SU-DHL-6 (cell line): ENCODE measurements around the gene MBNL1.

ENCODE experiments used
- H2AFZ ChIP-seq: fragments of 200-600 bp; sonication (generic); 2 replicates; pipeline ENCODE4 v1.6.1; 2014; ENCODE audit warnings: low read depth, mild to moderate bottlenecking, moderate library complexity, mixed read lengths, antibody characterized with exemption, low read length; ENCODE audit not compliant: severe bottlenecking
- H3F3A ChIP-seq: fragments of 200-600 bp; shearing (Covaris generic); 2 replicates; pipeline ENCODE4 v1.6.0; 2016; ENCODE audit warnings: antibody characterized with exemption, mild to moderate bottlenecking; ENCODE audit not compliant: insufficient read depth
- H3K27ac ChIP-seq: fragments of 200-600 bp; sonication (generic); 2 replicates; pipeline ENCODE4 v1.5.1; 2016; ENCODE audit warnings: low read depth, mild to moderate bottlenecking, low read length, moderate library complexity, mixed read lengths
- H3K27me3 ChIP-seq: fragments of 200-600 bp; sonication (generic), shearing (Covaris generic); 2 replicates; pipeline ENCODE4 v1.6.0; 2014; ENCODE audit warnings: mild to moderate bottlenecking, low read length
- H3K36me3 ChIP-seq: fragments of 200-600 bp; sonication (generic); 2 replicates; pipeline ENCODE4 v1.6.1; 2014; ENCODE audit warnings: mild to moderate bottlenecking, low read length, mixed read lengths
- H3K4me2 ChIP-seq: fragments of 300-600, 200-600 bp; shearing (Covaris generic), sonication (generic); 2 replicates; pipeline ENCODE4 v1.6.0; 2014; ENCODE audit warnings: low read length, low read depth, mild to moderate bottlenecking; ENCODE audit not compliant: poor library complexity, severe bottlenecking
- H3K4me3 ChIP-seq: fragments of 200-600 bp; sonication (generic); 2 replicates; pipeline ENCODE4 v1.5.1; 2014; ENCODE audit warnings: antibody characterized with exemption, low read length, mild to moderate bottlenecking, mixed read lengths; ENCODE audit not compliant: insufficient read depth, poor library complexity, severe bottlenecking
- H3K79me2 ChIP-seq: fragments of 200-600 bp; sonication (generic); 2 replicates; pipeline ENCODE4 v1.6.1; 2014; ENCODE audit warnings: mild to moderate bottlenecking, low read length, moderate library complexity; ENCODE audit not compliant: insufficient read depth
- H3K9ac ChIP-seq: fragments of 200-600 bp; sonication (generic); 2 replicates; pipeline ENCODE4 v1.7.0; 2014; ENCODE audit warnings: mild to moderate bottlenecking, low read length
- H3K9me2 ChIP-seq: fragments of 200-600 bp; sonication (generic); replicated peaks from 2 replicates; pipeline ENCODE4 v1.6.1; 2014; ENCODE audit warnings: low read length; ENCODE audit not compliant: insufficient read depth
- H3K9me3 ChIP-seq: fragments of 200-600 bp; sonication (generic); 2 replicates; pipeline ENCODE4 v1.6.1; 2014; ENCODE audit warnings: low read length, mixed read lengths; ENCODE audit not compliant: insufficient read depth
- H4K20me1 ChIP-seq: fragments of 200-600 bp; sonication (generic); 2 replicates; pipeline ENCODE4 v1.6.1; 2014; ENCODE audit warnings: low read depth, mild to moderate bottlenecking, antibody characterized with exemption, low read length, moderate library complexity, mixed read lengths
- EZH2phosphoT487 ChIP-seq: fragments of 200-600 bp; sonication (generic), shearing (Covaris generic); conservative IDR thresholded peaks from 2 replicates; pipeline ENCODE4 v1.6.1; 2018; ENCODE audit warnings: mild to moderate bottlenecking, antibody characterized with exemption, low read length, moderate library complexity, mixed read lengths
- TF ChIP-seq, protein P1 (sequence below): fragments of 200-600 bp; sonication (generic); IDR thresholded peaks from one replicate; pipeline ENCODE4 v1.5.1; 2017; ENCODE audit warnings: antibody characterized with exemption, mild to moderate bottlenecking, low read length, moderate library complexity; ENCODE audit not compliant: insufficient read depth, poor library complexity, severe bottlenecking

MBNL1 gene

DNA sequence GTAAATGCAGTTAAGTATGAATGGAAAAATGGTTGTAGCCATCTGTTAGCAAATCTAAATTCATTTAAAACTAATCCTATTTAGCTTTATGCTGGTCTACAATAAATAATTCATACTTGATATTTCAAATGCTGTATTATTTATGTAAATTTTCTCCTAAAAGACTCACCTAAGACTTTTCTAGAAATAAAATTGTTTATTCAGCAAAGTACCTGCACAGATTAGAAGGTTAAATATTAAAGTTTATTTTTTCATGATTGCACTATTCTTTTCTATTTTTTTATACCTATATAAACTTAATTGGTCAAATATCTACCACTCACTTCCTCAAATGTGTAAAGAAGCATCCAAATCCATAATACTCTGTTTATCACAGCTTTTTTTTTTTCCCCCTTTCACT, 45.2 kb downstream of the MBNL1 start:
- Histone ChIP-seq H2AFZ (no peak overlapping the region), H3F3A (peaks cover 43% of the 10 kb centered on the region; the same call in 1 of the 2 replicates), H3K4me3 (no peak overlapping the region), H3K79me2 (peaks cover 100% of the 10 kb centered on the region), H4K20me1 (peaks cover 67% of the 10 kb centered on the region), H3K9me2 (no peaks in the 10 kb centered on the region), H3K27ac (no peak overlapping the region), H3K36me3 (peaks cover 23% of the 10 kb centered on the region; the same call in 1 of the 2 replicates), H3K27me3 (no peaks in the 10 kb centered on the region), H3K9ac (no peak overlapping the region), H3K4me2 (no peak overlapping the region), H3K9me3 (no peaks in the 10 kb centered on the region)
- TF ChIP-seq, protein P1, sequence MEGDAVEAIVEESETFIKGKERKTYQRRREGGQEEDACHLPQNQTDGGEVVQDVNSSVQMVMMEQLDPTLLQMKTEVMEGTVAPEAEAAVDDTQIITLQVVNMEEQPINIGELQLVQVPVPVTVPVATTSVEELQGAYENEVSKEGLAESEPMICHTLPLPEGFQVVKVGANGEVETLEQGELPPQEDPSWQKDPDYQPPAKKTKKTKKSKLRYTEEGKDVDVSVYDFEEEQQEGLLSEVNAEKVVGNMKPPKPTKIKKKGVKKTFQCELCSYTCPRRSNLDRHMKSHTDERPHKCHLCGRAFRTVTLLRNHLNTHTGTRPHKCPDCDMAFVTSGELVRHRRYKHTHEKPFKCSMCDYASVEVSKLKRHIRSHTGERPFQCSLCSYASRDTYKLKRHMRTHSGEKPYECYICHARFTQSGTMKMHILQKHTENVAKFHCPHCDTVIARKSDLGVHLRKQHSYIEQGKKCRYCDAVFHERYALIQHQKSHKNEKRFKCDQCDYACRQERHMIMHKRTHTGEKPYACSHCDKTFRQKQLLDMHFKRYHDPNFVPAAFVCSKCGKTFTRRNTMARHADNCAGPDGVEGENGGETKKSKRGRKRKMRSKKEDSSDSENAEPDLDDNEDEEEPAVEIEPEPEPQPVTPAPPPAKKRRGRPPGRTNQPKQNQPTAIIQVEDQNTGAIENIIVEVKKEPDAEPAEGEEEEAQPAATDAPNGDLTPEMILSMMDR, result no peak
- no peak for TF ChIP-seq EZH2phosphoT487

DNA sequence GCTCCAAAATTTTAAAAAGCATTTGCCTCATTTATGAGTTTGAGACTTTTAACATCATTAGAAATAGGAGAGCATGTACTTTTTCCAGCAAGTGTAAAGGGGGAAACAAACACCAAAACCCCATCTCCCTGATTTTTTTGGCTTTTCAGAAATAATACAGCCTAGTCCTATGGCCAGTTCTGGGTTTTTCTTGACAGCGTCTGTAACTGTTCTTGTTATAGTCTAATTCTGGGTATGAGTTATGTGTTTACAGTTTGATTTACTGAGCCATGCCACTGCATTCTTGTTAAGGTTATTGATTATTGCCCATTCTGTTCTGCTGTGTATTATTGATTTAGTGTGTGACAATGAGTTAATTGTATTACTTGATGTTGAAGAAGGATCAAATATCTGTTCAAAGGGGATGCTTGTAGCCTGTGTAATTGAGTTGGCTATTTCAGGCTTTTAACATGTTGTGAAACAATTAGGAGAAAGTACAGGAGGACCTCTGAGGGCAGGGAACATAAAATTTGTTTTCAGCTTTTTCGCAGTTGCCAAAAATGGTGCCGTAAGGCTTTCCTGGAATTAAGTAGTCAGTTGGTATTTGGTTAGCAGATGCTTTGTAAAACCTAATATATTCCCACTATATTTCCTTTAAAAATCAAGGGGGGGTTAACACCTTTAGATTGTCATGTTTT, 46.1 kb downstream of the MBNL1 start:
- peaks cover 41% of the 10 kb centered on the region; the same call in 1 of the 2 replicates for H3F3A ChIP-seq
- no peaks in the 10 kb centered on the region for H3K9me3 ChIP-seq
- no peak overlapping the region for H3K4me2 ChIP-seq
- H3K4me3 ChIP-seq, result no peak overlapping the region
- H4K20me1 ChIP-seq, result peaks cover 63% of the 10 kb centered on the region
- H3K79me2 ChIP-seq, result peaks cover 100% of the 10 kb centered on the region
- H3K27ac ChIP-seq, result no peak overlapping the region
- TF ChIP-seq, protein P1, result no peak
- TF ChIP-seq EZH2phosphoT487, result no peak
- H3K36me3 ChIP-seq, result peaks cover 23% of the 10 kb centered on the region; the same call in 1 of the 2 replicates
- H3K9ac ChIP-seq, result no peak overlapping the region
- H2AFZ ChIP-seq, result no peak overlapping the region
- no peaks in the 10 kb centered on the region for H3K27me3 ChIP-seq
- no peaks in the 10 kb centered on the region for H3K9me2 ChIP-seq

DNA sequence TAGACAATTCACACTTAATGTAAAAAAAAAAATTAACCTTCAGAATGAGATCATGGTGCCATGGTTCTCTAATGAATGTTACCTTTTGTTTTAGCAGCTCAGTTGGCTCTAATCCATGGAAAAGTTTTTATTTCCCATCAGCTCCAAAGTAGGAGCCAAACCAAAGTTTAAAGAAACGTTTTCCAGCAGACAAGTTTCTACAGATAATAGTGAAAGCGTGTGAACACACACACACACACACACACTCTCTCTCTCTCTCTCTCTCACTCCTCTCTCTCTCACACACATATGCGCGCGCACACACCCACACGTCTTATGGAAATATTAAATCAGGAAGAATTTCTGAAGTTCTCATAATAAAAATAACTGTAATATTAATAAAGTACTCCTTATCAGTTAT, 46.9 kb downstream of the MBNL1 start:
- H3K4me3 ChIP-seq, result no peak overlapping the region
- H3K9ac ChIP-seq, result no peak overlapping the region
- H3K79me2 ChIP-seq, result peaks cover 100% of the 10 kb centered on the region
- H3K27me3 ChIP-seq, result no peaks in the 10 kb centered on the region
- no peak overlapping the region for H2AFZ ChIP-seq
- H3K9me3 ChIP-seq, result no peaks in the 10 kb centered on the region
- no peak overlapping the region for H3K27ac ChIP-seq
- TF ChIP-seq, protein P1, result no peak
- no peak for TF ChIP-seq EZH2phosphoT487
- H3K36me3 ChIP-seq, result peaks cover 18% of the 10 kb centered on the region; the same call in 1 of the 2 replicates
- H4K20me1 ChIP-seq, result peaks cover 55% of the 10 kb centered on the region
- H3K4me2 ChIP-seq, result no peak overlapping the region
- H3K9me2 ChIP-seq, result no peaks in the 10 kb centered on the region
- H3F3A ChIP-seq, result peaks cover 37% of the 10 kb centered on the region; the same call in 1 of the 2 replicates
